ENCODE measurements around the gene KRT1.

KRT1 gene

GRCh38 chr12:52636592-52637258 lies 43.5 kb downstream of the KRT1 start:
- no peak for DNase-seq

DNA sequence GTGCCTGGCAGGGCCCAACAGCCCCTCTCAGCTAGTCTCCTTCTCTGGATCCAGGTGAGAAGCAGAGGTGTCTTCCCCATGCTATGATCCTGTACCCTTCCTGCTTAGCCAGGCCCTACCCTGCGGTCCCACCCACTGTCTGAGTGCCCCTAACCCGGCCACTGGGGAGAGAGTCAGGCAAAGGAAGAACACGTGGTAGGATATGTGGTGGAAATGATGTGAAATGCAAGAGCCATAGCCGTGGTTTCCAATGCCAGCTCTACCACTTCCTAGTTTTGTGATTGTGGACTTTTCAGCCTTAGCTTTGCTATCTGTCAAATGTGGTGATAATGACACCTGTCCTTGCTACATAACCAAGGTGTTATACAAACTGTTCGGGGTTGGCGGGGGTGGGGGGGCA lies 44.0 kb downstream of the KRT1 start:
- no peak for DNase-seq

GRCh38 chr12:52634266-52635056 lies 45.7 kb downstream of the KRT1 start:
- peak in 52 of 56 donors; percentile 2 to 85 (median 58) for DNase-seq

DNA sequence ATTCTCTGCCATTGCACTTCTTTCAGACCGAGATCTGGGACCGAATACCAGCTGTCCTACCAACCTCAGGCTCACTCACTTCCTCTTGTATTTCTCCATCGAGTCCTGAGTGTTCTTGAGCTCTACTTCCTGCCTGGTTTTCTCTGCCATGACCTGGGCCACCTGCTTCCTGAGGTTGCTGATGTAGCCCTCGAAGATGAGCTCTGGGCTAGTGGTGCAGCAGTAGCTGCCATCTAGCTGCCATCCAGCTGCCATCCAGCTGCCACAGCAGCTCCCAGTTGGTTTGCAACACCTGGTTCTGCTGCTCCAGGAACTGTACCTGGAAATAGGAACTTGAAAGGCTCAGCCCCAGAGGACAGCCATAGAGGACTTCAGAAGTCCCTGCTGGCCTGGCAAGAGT lies 46.8 kb downstream of the KRT1 start:
- DNase-seq, result no peak

DNA sequence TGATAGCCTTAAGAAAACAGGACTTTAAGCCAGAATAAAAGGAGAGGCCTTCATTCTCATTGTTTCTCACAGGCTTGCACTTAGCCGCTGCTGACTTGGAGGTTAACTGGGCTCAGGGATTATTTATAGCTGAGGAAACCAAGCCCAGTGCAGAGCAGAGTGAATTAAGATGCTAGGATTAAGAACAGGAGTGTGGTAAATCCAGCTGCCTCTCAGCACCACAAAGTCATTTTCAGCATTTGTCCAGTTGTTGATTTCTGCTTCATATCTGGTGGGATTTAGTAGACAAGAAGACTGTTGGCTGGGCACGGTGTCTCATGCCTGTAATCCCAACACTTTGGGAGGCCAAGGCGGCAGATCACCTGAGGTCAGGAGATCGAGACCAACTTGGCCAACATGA lies 47.6 kb downstream of the KRT1 start:
- DNase-seq, result no peak

DNA sequence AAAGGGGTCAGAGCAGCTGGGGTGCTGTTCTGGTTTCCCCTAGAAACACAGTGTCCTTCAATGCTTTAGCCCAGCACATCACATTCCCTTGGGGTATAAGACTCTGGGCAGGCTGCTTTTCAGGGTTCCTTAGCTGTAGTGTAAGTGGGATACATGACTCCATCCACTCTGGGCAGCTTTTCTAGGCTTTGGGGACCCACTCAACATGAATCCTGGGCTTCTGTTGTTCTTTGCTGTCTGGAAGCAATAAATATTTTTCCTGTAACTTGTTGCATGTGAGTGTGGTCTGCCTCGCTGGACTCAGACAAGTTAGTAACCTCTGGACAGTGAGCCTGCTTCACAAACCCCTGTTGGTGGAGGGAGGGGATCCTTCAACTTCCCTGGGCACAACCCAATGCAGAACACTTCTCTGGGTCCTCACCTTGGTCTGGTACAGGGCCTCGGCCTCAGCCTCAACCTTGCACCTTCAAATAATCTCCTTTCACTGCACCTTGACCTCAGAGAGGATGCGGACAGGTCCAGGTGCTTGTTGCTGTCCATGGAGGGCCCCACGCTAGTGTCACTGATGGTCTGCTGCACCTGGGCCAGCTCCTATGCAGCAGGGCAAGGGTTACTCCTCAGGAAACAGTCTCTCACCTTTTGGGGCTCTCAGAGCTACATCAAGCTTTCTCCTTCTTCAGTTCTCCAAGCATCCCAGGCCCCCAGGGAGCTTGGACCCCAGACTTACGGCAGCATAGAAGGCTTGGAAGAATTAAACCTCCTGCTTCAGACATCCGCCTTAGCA lies 48.3 kb downstream of the KRT1 start:
- DNase-seq, result no peak

DNA sequence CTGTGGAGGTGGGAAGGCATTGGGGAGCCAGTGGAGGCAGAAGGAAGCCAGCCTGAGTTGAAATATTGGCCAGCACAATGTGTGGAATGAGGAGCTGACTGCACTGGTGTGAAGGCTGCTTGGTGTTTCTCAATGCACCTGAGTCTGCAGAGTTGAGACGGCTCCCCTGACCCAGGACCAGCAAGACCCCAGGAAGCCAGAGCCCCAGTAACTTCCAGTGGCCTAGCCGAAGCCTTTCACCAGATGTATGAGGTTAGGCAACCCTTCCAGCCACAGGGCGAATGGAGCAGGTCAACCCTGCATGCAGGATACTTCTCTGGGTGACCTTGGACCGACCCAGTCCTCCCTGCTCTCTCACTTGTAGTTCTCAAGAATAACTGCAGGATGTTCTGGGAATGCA lies 48.9 kb downstream of the KRT1 start:
- DNase-seq, result no peak

DNA sequence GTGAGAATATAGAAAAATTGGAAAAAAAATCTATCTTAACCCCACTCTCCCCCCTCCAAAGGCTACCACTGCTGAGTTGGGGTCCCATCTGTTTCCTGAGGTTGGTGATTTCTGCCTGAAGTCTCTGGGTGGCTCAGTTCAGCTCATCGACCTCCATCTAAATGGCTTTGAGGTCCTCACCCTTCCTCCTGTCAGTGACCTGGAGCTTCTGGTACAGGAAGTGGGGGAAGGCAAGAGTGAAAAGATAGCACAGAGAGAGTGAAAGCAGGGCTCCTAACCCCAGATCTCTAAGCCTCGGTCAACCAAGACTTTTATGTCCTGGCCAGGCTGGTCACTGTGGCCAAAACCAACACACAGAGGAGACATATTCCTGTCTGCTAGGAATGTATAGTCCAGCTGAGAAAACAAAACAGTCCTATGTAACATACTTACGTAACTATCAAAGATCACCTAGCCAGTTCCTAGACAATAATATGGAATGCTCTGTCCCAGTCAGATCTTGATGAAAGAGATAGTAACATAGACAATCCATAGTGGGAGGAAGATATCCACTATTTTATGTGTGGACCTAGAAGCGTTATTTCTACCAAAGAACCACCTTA lies 49.5 kb downstream of the KRT1 start:
- no peak for DNase-seq

DNA sequence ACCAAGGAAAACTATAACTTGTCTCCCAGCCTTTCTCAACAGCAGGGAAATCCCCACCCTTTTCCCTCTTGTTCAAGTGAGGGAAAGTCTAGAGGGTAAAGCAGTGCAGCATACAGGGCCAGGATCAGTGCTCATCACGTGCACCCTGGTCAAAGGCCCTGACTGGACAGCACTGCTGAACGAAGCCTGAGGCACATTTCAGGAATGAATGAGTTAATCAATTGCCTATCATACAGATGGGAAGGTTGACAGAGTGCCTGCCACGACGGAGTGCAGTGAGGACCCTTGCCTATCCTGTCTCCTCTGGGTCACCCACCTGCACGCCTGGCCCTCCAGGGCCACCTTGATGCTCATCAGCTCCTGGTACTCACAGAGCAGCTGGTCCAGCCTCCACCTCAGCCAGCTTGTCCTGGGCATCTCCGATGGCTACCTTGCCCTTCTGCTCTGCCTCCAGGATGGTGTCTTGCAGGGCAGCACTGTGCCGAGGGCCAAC lies 50.2 kb downstream of the KRT1 start:
- no peak for DNase-seq

DNA sequence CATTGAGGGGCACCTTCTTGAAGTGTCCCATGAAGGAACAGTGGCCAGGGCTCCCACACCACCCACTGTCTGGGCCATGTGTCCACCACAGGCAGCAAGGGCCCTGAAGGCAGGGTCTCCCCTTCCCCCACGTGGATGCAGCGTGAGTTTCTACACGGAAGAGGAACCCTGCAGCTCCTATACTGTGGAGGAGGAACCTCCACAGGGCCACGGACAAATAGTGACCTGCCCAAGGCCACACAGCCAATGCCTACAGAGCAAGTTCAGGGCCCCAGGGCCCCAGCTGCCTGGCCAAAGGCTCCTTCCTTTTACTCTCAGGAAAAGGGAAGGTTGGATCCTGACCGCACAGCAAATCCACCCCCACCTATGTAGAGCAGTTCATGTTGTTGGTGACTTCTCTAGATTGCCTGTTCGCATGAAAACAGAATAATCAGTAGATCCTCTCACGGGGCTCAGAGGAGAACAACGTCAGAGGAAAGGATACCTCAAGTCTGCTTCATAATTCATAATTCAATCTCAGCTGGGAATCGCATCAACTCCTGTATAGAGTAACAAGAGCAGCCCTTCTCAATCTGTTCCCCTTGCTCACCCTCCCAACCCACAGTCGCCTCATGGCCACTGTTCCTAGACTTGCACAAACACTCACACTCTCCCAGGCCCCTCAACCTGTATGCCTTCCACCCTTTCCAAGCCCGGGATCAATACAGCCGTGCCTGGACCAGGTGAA lies 50.8 kb downstream of the KRT1 start:
- no peak for DNase-seq

- no peak for DNase-seq
Measured at GRCh38 chr12:52628841-52629240, 51.4 kb downstream of the KRT1 start.

DNA sequence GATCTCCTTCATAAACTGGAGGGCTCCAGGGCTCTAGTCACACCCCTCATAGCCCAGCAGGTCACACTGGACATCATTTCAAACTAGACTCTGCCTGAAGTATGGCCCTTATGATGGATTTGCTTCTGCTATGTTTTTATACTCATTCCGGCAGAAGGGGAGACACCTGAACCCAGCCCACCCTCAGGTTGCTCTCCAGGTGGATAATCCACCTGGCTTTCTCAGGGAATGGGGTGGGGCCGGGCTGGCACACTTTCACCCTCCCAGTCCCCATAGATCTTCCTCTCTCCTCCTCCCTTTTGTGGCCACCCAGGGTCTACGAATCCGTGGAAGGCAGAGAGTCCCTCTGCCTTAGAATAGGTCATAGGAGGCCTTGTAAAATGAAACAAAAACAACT lies 52.1 kb downstream of the KRT1 start:
- no peak for DNase-seq

DNA sequence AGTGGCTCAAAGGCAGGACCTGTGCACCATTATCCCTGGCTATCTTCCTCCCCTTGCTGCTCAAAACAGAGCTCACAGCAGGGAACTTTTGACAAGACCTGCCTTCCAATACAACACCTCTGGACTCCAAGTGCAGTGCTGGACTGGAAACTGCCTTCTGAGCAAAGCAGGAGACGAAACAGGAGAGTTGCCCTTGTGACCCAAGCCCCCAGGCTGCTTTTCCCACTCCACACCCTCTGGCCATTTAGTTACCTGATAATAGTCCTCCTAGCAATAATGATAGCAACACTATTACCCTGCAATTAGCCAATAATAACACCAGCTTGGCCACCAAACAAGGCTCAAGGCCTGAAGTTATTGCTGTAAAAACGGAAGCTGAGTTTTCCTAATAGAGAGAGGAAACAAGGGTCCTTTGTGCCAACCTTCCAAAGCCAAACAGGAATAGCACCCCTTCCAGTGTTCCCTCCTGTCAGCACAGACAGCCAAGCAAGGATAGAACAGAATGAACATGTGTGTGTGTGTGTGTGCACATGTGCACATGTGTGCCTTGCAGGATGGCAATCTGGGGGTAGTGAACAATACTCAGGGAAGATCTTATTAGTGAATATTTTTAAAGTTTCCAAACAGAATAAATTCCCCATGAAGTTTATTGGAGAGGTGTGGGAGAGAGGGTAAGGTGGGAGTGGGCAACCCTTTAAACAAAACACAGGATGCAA lies 52.7 kb downstream of the KRT1 start:
- DNase-seq, result no peak
